ENCODE results near the gene UBE2L5. TPM values are rescaled to one million over a fixed set of nuclear protein-coding genes. Genes with fewer than 3 reads are reported as not detected.
A peak's percentile ranks its signal among the peaks of the same experiment; 100 is the strongest.

Gene UBE2L5
- under 1 TPM in 1 of 2 donors, not detected in 1; 0.25 TPM for total RNA-seq

GRCh38 chr13:30422054-30422839 is at the start of gene UBE2L5:
UBE2L5 (plus strand) TSS chr13:30422493; CDS start chr13:30427991, 5,498 bp downstream.
- DNase-seq (ENCODE audit: low spot score in 2 of 2) = peak; percentile 66 to 72
- peak; percentile 92 to 98 for ATAC-seq
- H3K9me3 Mint-ChIP-seq = no peaks in the 10 kb centered on the region
- no peaks in the 10 kb centered on the region for H3K36me3 Mint-ChIP-seq
- peak within 1 kb of the TSS; percentile 73 to 77 for H3K27ac Mint-ChIP-seq

DNA sequence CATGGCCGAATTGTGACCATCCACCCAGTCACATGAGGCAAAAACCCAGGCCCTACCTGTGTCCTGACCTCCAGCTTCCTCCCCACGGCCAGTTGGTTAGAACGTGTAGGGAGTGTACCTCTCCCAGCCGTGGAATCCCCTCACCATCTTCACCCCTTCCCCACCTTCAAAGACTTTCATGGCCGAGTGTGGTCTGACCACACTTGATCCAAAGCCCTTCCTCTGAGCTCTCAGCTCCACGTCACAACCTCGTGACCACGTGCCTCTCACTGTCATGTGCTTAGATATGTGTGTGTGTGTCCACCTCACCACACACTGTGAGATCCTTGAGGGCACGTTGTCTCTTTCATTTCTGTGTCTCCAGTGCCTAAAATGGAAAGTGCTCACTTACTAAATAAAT is 48.6 kb upstream of the UBE2L5 start:
- H3K9me3 Mint-ChIP-seq = peaks cover 3 to 4% of the 10 kb centered on the region in 2 donors
- ATAC-seq (peak in 1 of 2 donors; percentile 38), DNase-seq (ENCODE audit: low spot score in 2 of 2) (peak in 1 of 2 donors; percentile 71)
- H3K36me3 Mint-ChIP-seq = peaks cover 0 to 12% of the 10 kb centered on the region in 2 donors
- H3K27ac Mint-ChIP-seq = peak overlapping the region; percentile 51 to 83

DNA sequence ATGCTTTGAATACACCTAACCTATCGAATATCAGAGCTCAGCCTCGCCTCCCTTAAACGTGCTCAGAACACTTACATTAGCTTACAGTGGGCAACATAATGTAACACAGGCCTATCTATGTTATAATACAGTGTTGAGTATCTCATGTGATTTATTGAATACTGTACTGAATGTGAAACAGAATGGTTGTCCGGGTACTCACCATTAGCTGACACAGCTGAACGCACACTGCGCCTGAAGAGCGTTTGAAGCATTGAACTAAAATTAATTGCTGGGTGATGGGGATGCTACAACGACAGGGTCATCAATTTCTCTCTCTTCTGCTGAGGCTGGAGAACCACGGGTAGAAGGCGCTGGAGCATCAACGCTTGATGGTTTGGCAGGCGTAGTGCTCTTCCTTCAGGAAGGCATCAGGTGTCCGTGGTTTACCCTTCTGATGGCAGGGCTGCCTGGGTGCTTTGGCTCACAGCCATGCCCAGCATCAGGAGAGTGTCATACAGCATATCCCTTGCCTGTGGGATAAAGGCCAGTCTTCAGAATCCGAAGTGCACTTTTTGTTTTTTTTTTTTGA is 46.9 kb upstream of the UBE2L5 start:
- H3K36me3 Mint-ChIP-seq = peaks cover 0 to 4% of the 10 kb centered on the region in 2 donors
- ATAC-seq = no peak
- peak overlapping the region in 1 of 2 donors; percentile 83 for H3K27ac Mint-ChIP-seq
- DNase-seq (ENCODE audit: low spot score in 2 of 2) = no peak
- peaks cover 0 to 3% of the 10 kb centered on the region in 2 donors for H3K9me3 Mint-ChIP-seq

DNA sequence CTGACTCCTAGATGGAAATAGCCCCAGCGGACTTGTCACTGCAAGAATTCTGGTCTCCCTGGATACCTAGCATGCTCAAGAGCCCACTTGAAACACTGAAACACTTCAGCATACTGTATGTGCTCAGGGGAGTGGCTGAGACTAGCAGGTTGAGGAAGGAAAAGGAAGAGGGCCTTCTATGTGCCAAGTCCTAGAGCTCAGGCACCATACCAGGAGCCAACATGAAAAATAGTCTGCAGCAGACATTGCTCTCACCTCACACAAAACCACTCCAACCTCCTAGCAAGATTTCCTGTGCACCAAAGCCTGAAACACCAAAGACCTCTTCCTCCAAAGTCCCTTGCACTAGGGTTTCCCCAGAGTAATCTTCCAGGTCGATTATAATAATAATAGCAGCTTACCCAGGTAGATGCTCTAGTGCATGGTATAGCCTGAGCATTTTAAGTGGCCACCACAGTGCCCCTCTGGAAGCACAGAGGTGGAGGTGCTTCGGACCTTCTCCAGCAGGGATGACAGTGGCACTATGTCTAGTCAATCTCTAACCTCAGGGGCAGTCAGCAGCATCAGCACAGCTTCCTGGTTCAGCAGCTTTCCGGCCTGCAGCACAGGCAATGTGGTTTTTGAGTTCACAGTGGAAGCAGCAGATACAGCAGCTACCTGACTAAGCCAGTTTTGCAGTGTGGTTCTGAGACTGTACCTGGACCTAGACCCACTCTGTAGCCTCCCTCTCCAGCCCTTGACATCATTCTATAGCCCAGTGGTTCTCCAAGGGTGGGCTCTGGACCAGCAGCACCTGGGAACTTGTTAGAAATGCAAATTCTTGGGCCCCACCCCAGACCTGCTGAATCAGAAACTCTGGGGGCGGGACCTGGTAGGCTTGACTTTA is 45.6 kb upstream of the UBE2L5 start:
- ATAC-seq (peak; percentile 78 to 82), DNase-seq (ENCODE audit: low spot score in 2 of 2) (peak; percentile 54 to 71)
- Mint-ChIP-seq H3K9me3 (peaks cover 0 to 3% of the 10 kb centered on the region in 2 donors), H3K36me3 (no peaks in the 10 kb centered on the region), H3K27ac (peak overlapping the region; percentile 83 to 88)

- Mint-ChIP-seq H3K27ac (peak overlapping the region; percentile 83 to 88), H3K9me3 (peaks cover 0 to 3% of the 10 kb centered on the region in 2 donors), H3K36me3 (no peaks in the 10 kb centered on the region)
- no peak for DNase-seq (ENCODE audit: low spot score in 2 of 2)
- no peak for ATAC-seq
Observed at GRCh38 chr13:30377312-30377685, 45.0 kb upstream of the UBE2L5 start.

DNA sequence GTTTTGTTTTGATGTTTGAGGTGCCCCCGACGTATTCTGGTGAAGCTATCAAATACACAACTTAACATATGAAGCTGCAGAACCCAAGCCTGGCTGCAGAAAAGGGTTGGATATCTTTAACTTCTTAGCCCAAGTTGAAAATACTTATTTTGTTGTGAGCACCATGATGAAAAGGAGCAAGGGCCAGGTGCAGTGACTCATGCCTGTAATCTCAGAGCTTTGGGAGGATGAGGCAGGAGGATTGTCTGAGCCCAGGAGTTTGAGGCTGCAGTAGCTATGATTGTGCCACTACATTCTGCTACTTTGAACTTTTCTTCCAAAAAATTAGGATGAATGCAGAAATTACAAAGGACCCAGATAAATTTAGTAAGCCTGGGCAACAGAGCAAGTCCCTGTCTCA is 44.1 kb upstream of the UBE2L5 start:
- Mint-ChIP-seq H3K27ac (no peak overlapping the region), H3K9me3 (peaks cover 0 to 3% of the 10 kb centered on the region in 2 donors), H3K36me3 (no peaks in the 10 kb centered on the region)
- DNase-seq (ENCODE audit: low spot score in 2 of 2) = no peak
- ATAC-seq = no peak

GRCh38 chr13:30381049-30381448 is 41.2 kb upstream of the UBE2L5 start:
- ATAC-seq (no peak), DNase-seq (ENCODE audit: low spot score in 2 of 2) (no peak)
- H3K36me3 Mint-ChIP-seq = no peaks in the 10 kb centered on the region
- H3K27ac Mint-ChIP-seq = no peak overlapping the region
- H3K9me3 Mint-ChIP-seq = no peaks in the 10 kb centered on the region

DNA sequence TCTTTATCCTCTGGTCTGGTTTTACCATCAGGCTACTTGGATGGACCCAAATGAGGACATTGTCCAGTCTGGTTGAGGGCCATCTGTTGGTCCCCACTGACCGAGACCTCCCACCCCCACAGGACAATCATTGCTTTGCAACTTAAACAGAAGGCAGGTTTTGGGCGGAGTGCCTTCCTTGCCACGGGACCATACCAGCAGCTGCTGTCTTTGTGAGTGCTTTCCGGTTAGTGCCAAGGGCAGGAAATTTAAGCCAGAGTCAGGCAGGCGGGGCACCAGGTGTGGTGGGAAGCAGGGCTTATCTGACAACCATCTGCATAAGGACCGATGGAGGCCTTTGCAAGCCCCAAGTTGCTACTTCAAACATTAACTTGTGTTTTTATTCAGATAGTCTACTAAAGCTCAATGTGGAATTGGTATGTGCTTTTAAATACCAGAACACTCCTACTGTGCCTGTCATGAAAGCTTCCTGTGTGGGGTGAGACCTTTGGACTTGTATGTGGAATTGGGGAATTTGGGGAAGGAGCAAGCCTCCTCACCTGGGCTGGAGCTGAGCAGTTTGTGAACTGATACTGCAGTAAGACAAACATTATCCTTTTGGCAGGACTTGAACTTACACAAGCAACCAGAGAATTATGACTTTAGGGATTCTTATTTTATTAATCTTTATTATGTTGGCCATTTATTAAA is 39.3 kb upstream of the UBE2L5 start:
- DNase-seq (ENCODE audit: low spot score in 2 of 2) (no peak), ATAC-seq (peak in 1 of 2 donors; percentile 47)
- Mint-ChIP-seq H3K27ac (no peak overlapping the region), H3K9me3 (no peaks in the 10 kb centered on the region), H3K36me3 (no peaks in the 10 kb centered on the region)

GRCh38 chr13:30388406-30389283 is 33.6 kb upstream of the UBE2L5 start:
- no peaks in the 10 kb centered on the region for H3K36me3 Mint-ChIP-seq
- no peaks in the 10 kb centered on the region for H3K9me3 Mint-ChIP-seq
- DNase-seq (ENCODE audit: low spot score in 2 of 2) = no peak
- H3K27ac Mint-ChIP-seq = peak overlapping the region; percentile 52 to 63
- ATAC-seq = peak; percentile 28 to 37

DNA sequence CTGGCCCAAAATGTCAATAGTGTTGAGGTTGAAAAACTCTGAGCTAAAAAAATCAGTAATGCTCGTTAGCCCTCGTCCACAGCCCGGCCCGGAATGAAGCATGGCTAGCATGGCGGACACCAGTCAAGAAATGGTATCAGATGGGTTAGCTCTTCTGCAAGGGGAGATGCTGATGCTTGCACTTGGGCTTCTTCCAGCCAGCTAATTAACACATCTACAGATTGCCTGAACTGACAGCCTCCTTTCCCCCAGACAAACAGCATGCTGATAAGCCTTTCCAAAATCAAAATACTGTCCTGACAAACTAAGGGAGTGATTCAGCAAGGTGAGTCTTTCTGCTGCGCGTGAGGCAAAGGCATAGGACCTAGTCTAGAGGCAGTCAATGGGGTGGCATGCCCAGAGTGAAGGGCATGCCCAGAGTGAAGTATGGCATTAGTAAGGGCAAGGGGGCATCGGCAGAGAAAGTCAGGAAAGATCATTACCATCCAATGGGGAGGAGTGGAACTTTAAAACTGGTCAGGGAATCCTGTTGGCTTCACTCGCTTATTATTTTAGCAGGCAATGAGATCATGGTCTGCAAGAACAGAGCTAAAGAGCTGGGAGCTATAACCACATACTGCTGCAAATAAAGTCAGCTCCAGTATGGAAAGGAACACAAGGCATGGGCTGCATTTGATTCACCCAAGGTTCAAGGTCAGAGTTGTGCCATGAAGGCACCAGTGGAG is 30.2 kb upstream of the UBE2L5 start:
- ATAC-seq (no peak), DNase-seq (ENCODE audit: low spot score in 2 of 2) (no peak)
- H3K36me3 Mint-ChIP-seq = no peaks in the 10 kb centered on the region
- no peaks in the 10 kb centered on the region for H3K9me3 Mint-ChIP-seq
- no peak overlapping the region for H3K27ac Mint-ChIP-seq

DNA sequence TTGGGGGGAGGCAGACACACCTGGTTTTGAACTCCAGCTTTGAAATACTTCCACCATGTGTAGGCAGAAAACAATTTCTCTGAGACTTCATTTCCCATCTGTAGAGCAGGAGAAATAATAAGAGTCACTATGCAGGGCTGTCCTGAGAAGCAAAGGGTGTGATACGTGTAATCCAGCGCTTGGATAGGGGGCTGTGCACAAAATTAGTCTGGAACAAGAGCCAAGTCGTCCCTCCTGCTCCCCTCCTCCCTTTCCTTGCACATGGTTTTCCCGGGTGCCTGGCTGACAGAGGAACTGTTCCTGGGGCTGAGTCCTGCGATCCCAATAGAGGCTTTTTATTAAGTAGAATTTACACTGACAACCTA is 29.6 kb upstream of the UBE2L5 start:
- H3K9me3 Mint-ChIP-seq = no peaks in the 10 kb centered on the region
- H3K27ac Mint-ChIP-seq = no peak overlapping the region
- H3K36me3 Mint-ChIP-seq = no peaks in the 10 kb centered on the region
- ATAC-seq (no peak), DNase-seq (ENCODE audit: low spot score in 2 of 2) (no peak)

DNA sequence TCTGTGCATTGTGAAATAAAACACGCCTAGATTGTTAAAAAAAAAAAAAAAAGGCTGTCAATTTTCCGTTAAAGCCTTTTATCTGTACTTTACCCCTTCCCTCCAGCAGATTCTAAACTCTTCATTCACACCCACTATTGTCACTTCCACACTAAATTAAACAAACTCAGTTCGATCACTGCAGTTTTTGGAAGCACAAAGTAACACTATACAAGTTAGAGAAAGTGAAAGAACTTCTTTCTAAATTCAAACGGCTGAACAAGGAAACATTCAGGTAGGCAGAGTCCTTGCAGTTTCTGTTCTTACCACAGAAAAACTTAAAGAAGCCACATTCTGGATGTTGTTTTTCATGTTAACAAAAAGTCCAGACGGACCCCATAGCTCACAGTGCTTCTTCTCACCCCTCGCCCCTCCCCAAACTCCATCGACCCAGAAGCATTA is 27.5 kb upstream of the UBE2L5 start:
- H3K36me3 Mint-ChIP-seq = no peaks in the 10 kb centered on the region
- peak overlapping the region; percentile 85 to 94 for H3K27ac Mint-ChIP-seq
- ATAC-seq = peak; percentile 77 to 88
- no peak for DNase-seq (ENCODE audit: low spot score in 2 of 2)
- H3K9me3 Mint-ChIP-seq = no peaks in the 10 kb centered on the region

DNA sequence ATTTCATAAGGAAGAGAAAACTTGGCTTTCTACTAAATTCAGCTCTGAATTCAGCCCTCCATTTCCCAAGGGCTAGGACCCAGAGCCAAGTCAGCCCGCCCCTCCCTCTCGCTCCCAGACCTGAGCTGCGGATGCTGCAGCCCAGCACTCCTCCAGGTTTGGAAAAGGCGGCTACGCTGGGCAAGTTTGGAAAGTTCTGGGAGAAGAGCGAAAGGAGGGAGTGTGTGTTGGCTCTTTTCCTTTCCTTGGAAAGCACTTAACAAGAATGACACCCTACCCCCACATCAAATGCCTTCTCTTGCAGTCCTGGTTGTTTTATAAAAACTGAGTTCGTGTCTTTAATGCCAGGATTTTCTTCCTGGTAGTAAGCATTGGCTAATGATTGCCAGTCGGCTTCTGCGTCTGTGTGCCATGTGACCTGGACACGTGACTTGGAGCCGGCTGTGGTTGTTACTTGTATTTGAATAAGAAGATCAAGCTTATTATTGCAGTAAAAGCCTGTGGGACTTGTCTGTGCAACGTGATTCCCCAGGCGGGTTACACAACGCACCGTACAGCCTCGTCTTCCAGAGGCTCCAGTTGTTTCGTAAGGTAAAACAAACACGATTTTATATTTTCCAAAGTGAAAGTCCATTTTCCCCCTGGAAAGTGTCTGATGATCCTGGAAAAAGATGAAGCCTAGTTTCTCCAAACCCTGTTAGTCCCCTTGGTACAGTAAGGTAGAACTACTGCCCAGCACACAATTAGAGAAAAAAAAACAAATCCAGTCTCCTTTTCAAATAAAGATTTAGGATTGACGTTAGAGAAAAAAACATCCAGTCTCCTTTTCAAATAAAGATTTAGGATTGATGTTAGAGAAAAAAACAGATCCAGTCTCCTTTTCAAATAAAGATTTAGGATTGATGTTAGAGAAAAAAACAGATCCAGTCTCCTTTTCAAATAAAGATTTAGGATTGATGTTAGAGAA is 26.8 kb upstream of the UBE2L5 start:
- ATAC-seq = peak; percentile 58 to 83
- peak overlapping the region; percentile 85 to 94 for H3K27ac Mint-ChIP-seq
- no peaks in the 10 kb centered on the region for H3K9me3 Mint-ChIP-seq
- peak; percentile 36 to 77 for DNase-seq (ENCODE audit: low spot score in 2 of 2)
- no peaks in the 10 kb centered on the region for H3K36me3 Mint-ChIP-seq

- DNase-seq (ENCODE audit: low spot score in 2 of 2) (no peak), ATAC-seq (peak in 1 of 2 donors; percentile 51)
- H3K27ac Mint-ChIP-seq = peak overlapping the region in 1 of 2 donors; percentile 94
- H3K9me3 Mint-ChIP-seq = no peaks in the 10 kb centered on the region
- H3K36me3 Mint-ChIP-seq = no peaks in the 10 kb centered on the region
Observed at GRCh38 chr13:30396434-30397075, 25.7 kb upstream of the UBE2L5 start.
